Hematopoietic multipotent progenitor cell treated with erythropoietin and hydrocortisone succinate and interleukin-3 and kit ligand, for 8 days (in vitro differentiated cells): ENCODE data around the gene CEP170B.
A peak's percentile ranks its signal among the peaks of the same experiment; 100 is the strongest.

ENCODE experiments used
- DNase-seq: peaks from one replicate; pipeline ENCODE4 v3.0.0-alpha.2; 2015

CEP170B gene

DNA sequence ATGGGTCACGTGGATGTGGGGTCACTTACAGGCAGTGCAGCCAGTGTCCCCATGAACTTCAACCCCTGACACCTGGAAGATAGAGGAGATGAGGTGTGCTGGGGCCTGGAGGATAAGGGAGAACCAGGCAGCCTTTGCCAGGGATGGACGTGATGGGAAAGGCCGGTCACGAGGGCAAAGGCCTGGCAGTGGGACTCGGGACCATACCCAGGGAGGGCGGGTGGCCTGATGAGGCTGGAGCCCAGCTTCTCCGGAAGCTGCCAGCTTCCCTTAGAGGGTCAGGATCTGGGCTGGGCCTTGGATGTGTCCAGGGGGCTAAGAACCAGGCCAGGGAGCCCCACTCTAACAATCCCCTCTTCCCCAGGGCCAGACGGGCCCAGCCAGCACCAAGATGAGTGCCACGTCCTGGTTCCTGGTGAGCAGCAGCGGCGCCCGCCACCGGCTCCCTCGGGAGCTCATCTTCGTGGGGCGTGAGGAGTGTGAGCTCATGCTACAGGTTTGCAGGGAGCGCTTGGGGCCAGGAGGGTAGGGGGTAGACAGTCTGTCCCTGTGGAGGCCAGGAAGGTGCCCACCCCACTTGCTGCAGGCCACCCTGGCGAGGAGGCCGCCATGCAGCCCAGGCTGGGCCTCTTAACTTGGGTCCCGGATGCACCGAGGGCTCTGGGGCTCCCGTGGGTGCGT, 3.1 kb downstream of the CEP170B start:
- DNase-seq, result no peak

GRCh38 chr14:104868811-104869572, 3.9 kb downstream of the CEP170B start:
- DNase-seq, result no peak

GRCh38 chr14:104869669-104870367, 4.8 kb downstream of the CEP170B start:
- DNase-seq, result no peak

GRCh38 chr14:104870368-104871144, 5.5 kb downstream of the CEP170B start:
- DNase-seq, result peak; percentile 19

GRCh38 chr14:104871145-104871655, 6.1 kb downstream of the CEP170B start:
- DNase-seq, result no peak

GRCh38 chr14:104871656-104872468, 6.8 kb downstream of the CEP170B start:
- no peak for DNase-seq

- no peak for DNase-seq
Measured at GRCh38 chr14:104872469-104873341, 7.6 kb downstream of the CEP170B start.

GRCh38 chr14:104873380-104874055, 8.4 kb downstream of the CEP170B start:
- DNase-seq, result no peak

DNA sequence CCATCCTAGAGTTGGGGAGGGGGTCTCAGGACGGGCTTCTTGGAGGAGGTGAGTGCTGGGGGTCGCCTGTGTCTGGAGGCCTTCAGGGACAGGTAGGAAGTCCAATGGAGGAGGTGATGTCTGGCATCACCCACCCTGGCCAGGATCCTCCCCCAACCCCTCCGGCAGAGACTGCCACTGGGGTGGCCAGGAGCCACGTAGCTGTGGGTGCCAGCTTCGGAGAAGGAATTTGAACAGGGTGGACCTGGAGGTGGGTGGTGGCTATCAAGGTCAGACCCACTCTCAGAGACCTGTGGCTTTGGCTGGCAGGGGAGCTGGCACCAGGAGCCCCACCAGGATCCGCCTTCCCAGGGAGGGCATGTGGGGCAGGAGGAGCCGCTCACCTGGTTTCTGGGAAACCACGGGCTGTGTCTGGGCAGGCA, 9.1 kb downstream of the CEP170B start:
- no peak for DNase-seq

DNA sequence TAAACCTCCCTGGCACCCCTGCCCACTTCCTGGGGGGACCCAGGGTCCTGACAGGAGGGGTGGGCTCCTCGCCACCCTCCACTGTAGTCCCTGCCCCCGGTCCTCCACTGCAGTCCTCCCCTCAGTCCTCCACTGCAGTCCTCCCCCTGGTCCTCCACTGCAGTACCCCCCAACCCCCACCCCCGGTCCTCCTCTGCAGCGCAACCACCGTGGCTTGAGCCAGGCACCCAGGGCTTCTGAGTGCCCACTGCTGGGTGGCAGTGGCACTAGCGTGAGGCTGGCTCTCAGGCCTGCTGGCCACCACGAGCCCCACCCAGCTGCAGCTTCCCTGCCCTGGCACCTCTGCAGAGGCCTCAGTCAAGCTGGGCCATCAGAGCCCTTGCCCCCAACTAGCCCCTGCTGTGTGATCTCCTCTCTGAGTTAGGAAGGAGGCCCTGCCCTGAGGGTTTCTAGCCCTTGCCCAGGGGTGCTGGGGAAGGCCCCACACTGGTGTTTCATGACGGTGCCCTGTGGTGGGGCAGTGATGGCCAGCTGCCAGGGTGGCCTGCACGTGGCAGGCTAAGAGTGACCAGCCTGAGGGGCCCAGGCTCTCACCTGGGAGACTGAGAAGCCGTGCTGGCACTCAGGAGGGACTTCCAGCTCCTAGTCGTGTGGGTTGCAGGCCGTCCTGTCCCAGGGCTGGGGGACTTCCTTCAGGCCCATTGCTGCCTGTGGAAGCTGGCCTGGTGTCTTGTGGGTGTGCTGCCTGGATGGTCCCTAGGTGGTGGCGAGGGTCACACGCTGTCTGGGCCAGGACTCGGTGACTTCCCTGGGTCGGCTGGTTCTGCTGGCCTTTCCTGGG, 9.7 kb downstream of the CEP170B start:
- DNase-seq, result no peak

DNA sequence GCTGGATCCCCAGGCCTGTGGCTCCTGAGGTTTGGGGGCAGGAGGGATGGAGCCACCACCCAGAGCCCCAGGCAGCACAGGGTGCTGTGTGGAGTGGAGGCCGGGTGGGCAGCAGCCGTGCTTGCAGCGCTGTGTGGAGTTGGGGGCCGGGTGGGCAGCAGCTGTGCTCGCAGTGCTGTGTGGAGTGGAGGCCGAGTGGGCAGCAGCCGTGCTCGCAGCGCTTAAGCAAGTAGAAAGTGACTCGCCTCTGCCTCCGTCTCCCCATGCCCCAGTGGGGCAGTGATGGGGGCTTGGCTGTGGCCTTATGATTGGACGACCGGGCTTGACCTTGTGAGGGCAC, 10.3 kb downstream of the CEP170B start:
- DNase-seq, result no peak

DNA sequence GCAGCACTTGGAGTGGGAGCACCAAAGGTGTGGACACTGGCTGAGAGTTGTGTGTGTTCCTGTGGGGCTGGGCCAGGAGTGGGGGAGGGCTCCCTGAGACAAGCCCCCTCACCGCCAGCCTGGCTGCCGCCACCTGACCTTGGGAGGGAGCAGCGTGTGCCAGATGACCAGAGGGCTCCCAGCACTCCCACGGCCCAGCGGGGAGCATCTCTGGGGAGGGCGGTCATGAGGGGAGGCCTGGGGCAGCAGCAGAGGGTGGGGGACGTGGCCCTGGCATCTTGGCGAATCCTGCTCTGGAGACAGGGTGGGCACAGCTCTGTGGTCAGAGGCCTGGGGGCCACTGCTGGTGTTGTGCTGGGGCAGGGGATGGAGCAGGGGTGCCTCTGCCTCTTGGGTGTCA, 10.7 kb downstream of the CEP170B start:
- DNase-seq, result no peak

- DNase-seq, result no peak
Measured at GRCh38 chr14:104876251-104876699, 11.2 kb downstream of the CEP170B start.

GRCh38 chr14:104877066-104877805, 12.2 kb downstream of the CEP170B start:
- no peak for DNase-seq

GRCh38 chr14:104877806-104878550, 12.9 kb downstream of the CEP170B start:
- DNase-seq, result no peak

DNA sequence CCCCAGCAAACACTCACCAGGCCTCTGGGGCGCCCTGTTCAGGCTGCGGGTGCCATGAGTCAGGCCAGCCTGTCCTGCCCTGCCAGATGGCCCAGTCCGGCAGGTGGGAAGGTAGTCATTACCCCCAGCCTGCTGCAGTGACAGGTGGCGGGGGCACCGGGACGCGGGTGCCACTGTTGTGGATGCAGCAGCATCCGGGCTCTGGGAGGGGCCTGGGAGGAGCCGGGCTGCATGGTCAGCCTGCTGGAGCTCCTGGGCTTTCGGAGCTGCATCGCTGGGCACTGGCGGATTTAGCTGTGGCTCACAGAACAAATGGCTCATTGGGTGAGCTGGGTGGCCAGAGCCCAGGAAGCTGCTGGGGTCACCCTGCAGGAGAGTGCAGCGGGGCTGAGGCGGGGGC, 13.5 kb downstream of the CEP170B start:
- no peak for DNase-seq

DNA sequence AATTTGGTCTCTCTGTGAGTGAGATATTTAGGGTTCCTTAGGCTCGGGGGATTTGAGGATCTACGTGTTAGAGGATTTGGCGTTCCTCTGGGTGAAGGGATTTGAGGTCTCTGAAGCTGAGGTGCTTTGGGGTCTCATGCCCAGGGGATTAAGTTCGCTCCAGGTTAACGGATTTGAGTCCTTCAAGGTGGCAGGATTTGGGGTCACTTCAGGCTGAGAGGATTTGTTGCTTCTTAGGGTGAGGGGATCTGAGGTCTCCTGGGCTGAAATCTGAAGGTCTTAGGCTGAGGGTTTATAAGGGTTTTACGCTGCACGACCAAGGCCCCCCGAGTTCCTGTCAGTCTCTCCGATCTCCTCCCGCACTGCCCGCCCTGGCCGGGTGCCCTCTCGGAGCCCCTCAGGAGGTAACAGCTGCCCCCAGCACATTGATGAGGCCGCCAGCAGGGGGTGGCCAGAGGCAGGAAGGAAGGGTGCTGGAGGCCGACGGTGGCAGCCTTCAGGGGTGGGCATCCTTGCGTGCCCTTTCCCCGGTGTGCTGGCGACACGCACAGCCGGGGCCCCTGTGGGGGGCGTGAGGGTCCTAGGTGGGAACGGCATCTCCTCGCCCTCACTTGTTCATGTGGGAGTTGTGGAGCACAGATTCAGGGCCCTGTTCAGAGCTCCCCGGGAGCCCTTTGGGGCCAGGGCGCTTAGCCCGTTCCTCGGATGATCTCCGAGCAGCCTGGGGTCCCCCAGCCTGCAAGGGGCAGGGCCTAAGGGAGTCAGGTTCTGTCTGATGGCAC, 14.3 kb downstream of the CEP170B start:
- DNase-seq, result no peak
